ENCODE data around the gene LPCAT2.
"Not testable (repeated sequence)": the region's sequence is repeated elsewhere in the genome, so short reads cannot be mapped to it uniquely, and the experiment has no call there.

Gene LPCAT2

GRCh38 chr16:55585631-55586030 lies 76.8 kb downstream of the LPCAT2 start:
- no peak overlapping the region for H3K4me3 ChIP-seq (ENCODE audit: low read depth, low read length)

GRCh38 chr16:55588799-55589198 lies 79.9 kb downstream of the LPCAT2 start:
- H3K4me3 ChIP-seq (ENCODE audit: low read depth, low read length): no peak overlapping the region

GRCh38 chr16:55592306-55592705 lies 83.4 kb downstream of the LPCAT2 start:
- no peak overlapping the region for H3K4me3 ChIP-seq (ENCODE audit: low read depth, low read length)

GRCh38 chr16:55597928-55598327 lies 89.1 kb downstream of the LPCAT2 start:
- H3K4me3 ChIP-seq (ENCODE audit: low read depth, low read length): no peak overlapping the region

- H3K4me3 ChIP-seq (ENCODE audit: low read depth, low read length): no peak overlapping the region
Observed at GRCh38 chr16:55605754-55606336, 97.0 kb downstream of the LPCAT2 start.

- H3K4me3 ChIP-seq (ENCODE audit: low read depth, low read length): no peak overlapping the region
Observed at GRCh38 chr16:55613613-55614335, 104.9 kb downstream of the LPCAT2 start.

GRCh38 chr16:55615071-55615470 lies 106.2 kb downstream of the LPCAT2 start:
- no peak overlapping the region for H3K4me3 ChIP-seq (ENCODE audit: low read depth, low read length)

GRCh38 chr16:55615670-55616069 lies 106.8 kb downstream of the LPCAT2 start:
- H3K4me3 ChIP-seq (ENCODE audit: low read depth, low read length): not testable (repeated sequence)

- H3K4me3 ChIP-seq (ENCODE audit: low read depth, low read length): no peak overlapping the region
Observed at GRCh38 chr16:55621771-55622170, 112.9 kb downstream of the LPCAT2 start.

GRCh38 chr16:55622272-55622671 lies 113.4 kb downstream of the LPCAT2 start:
- no peak overlapping the region for H3K4me3 ChIP-seq (ENCODE audit: low read depth, low read length)

- H3K4me3 ChIP-seq (ENCODE audit: low read depth, low read length): no peak overlapping the region
Observed at GRCh38 chr16:55622930-55623561, 114.2 kb downstream of the LPCAT2 start.

GRCh38 chr16:55623640-55624039 lies 114.8 kb downstream of the LPCAT2 start:
- no peak overlapping the region for H3K4me3 ChIP-seq (ENCODE audit: low read depth, low read length)

- H3K4me3 ChIP-seq (ENCODE audit: low read depth, low read length): no peak overlapping the region
Observed at GRCh38 chr16:55624696-55625095, 115.8 kb downstream of the LPCAT2 start.

- H3K4me3 ChIP-seq (ENCODE audit: low read depth, low read length): no peak overlapping the region
Observed at GRCh38 chr16:55625843-55626242, 117.0 kb downstream of the LPCAT2 start.

- no peak overlapping the region for H3K4me3 ChIP-seq (ENCODE audit: low read depth, low read length)
Observed at GRCh38 chr16:55628306-55628968, 119.6 kb downstream of the LPCAT2 start.

GRCh38 chr16:55630774-55631173 lies 121.9 kb downstream of the LPCAT2 start:
- H3K4me3 ChIP-seq (ENCODE audit: low read depth, low read length): no peak overlapping the region

- H3K4me3 ChIP-seq (ENCODE audit: low read depth, low read length): no peak overlapping the region
Observed at GRCh38 chr16:55632259-55632658, 123.4 kb downstream of the LPCAT2 start.

- no peak overlapping the region for H3K4me3 ChIP-seq (ENCODE audit: low read depth, low read length)
Observed at GRCh38 chr16:55634193-55634592, 125.3 kb downstream of the LPCAT2 start.
